ENCODE data around the gene CAMK2A.

DNA sequence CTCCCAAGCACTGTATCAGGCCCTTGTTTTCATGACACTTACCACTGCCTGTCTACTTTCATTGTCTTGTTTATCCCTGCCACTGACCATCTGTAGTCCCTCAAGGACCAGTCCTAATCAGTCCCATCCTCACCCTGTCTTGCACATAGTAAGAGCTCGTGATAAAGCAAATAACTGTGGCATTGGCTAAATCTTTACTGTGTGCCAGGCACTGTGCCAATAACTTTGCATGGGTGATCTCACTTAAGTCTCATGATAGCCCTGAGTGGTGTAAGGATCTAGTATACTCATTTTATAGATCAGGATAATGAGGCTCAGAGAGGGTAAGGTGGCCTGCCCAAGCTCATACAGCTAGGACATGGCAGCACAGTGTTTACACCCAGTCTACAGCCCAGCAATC lies 117.4 kb downstream of the CAMK2A start:
- TF ChIP-seq TAF1 (IDR thresholded peaks at IDR 0.05; ENCODE audit: low read depth, low read length) (no peak), POLR2A (IDR thresholded peaks at IDR 0.05; ENCODE audit: low read depth, low read length) (no peak), POLR2AphosphoS5 (IDR thresholded peaks at IDR 0.05; ENCODE audit: low read depth, low read length) (no peak)
